WERI-Rb-1 (cell line): ENCODE results near the gene C1orf146.
"Not testable (repeated sequence)": the region's sequence is repeated elsewhere in the genome, so short reads cannot be mapped to it uniquely, and the experiment has no call there.

Experiments
- DNase-seq: peaks from one replicate; pipeline ENCODE4 v3.0.0-alpha.2; 2020
- H3K27ac ChIP-seq: fragments of 250-450 bp; sonication (Bioruptor Pico); 2 replicates; pipeline ENCODE4 v1.5.1; 2020; ENCODE audit warnings: mild to moderate bottlenecking, moderate library complexity
- H3K27me3 ChIP-seq: fragments of 250-450 bp; sonication (Bioruptor Pico); 2 replicates; pipeline ENCODE4 v1.5.1; 2021; ENCODE audit warnings: mild to moderate bottlenecking, low read depth, moderate library complexity; ENCODE audit not compliant: insufficient read depth, severe bottlenecking
- H3K36me3 ChIP-seq: fragments of 250-450 bp; sonication (Bioruptor Pico); 2 replicates; pipeline ENCODE4 v1.5.1; 2020; ENCODE audit warnings: mild to moderate bottlenecking, moderate library complexity
- H3K4me3 ChIP-seq: 2 replicates; pipeline ENCODE4 v1.5.1; 2011; ENCODE audit warnings: low read depth, mild to moderate bottlenecking, control low read depth, low read length
- H3K9me3 ChIP-seq: fragments of 250-450 bp; sonication (Bioruptor Pico); 2 replicates; pipeline ENCODE4 v1.5.1; 2021; ENCODE audit warnings: mild to moderate bottlenecking, moderate library complexity; ENCODE audit not compliant: severe bottlenecking
- TF ChIP-seq, protein P1 (sequence below): IDR thresholded peaks from 2 replicates; pipeline ENCODE4 v1.5.1; 2011; ENCODE audit warnings: low read depth, mild to moderate bottlenecking, control low read depth, inconsistent platforms, low read length

C1orf146 gene

GRCh38 chr1:92230736-92231135 is 13.0 kb downstream of the C1orf146 start:
- Histone ChIP-seq H3K36me3 (no peaks in the 10 kb centered on the region), H3K27ac (no peak overlapping the region), H3K27me3 (no peaks in the 10 kb centered on the region), H3K4me3 (no peak overlapping the region), H3K9me3 (no peaks in the 10 kb centered on the region)
- TF ChIP-seq, protein P1, sequence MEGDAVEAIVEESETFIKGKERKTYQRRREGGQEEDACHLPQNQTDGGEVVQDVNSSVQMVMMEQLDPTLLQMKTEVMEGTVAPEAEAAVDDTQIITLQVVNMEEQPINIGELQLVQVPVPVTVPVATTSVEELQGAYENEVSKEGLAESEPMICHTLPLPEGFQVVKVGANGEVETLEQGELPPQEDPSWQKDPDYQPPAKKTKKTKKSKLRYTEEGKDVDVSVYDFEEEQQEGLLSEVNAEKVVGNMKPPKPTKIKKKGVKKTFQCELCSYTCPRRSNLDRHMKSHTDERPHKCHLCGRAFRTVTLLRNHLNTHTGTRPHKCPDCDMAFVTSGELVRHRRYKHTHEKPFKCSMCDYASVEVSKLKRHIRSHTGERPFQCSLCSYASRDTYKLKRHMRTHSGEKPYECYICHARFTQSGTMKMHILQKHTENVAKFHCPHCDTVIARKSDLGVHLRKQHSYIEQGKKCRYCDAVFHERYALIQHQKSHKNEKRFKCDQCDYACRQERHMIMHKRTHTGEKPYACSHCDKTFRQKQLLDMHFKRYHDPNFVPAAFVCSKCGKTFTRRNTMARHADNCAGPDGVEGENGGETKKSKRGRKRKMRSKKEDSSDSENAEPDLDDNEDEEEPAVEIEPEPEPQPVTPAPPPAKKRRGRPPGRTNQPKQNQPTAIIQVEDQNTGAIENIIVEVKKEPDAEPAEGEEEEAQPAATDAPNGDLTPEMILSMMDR, result no peak
- no peak for DNase-seq

GRCh38 chr1:92240034-92240433 is 22.3 kb downstream of the C1orf146 start:
- H3K27ac ChIP-seq, result no peak overlapping the region
- no peaks in the 10 kb centered on the region for H3K9me3 ChIP-seq
- DNase-seq, result no peak
- H3K27me3 ChIP-seq, result no peaks in the 10 kb centered on the region
- no peak overlapping the region for H3K4me3 ChIP-seq
- TF ChIP-seq, protein P1, result no peak
- H3K36me3 ChIP-seq, result no peaks in the 10 kb centered on the region

- Histone ChIP-seq H3K9me3 (no peaks in the 10 kb centered on the region), H3K4me3 (no peak overlapping the region), H3K27me3 (no peaks in the 10 kb centered on the region), H3K36me3 (peaks cover 12% of the 10 kb centered on the region), H3K27ac (no peak overlapping the region)
- no peak for DNase-seq
- TF ChIP-seq, protein P1, result no peak
Measured at GRCh38 chr1:92244376-92244775, 26.7 kb downstream of the C1orf146 start.

- H3K9me3 ChIP-seq, DNase-seq, H3K27ac ChIP-seq, H3K27me3 ChIP-seq, H3K4me3 ChIP-seq, H3K36me3 ChIP-seq: not testable (repeated sequence)
Measured at GRCh38 chr1:92254714-92255113, 37.0 kb downstream of the C1orf146 start.

DNA sequence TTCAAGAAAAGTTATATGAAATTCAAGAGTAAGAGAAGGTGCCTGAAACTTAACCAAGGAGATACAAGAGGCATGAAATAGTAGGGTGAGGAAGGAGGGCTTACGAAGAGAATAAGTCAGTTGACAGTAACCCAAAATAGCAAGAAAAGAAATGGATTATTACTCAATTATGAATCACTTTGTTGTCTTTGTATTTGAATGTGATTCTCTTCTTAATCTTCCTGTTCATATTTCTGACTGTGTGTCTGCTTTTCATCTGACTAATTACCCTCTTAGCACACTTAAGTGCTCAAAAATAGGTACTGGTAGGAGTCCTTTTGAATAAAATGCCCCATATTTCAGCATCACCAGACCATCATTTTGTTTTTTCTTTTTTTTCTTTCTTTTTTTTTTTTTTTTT is 41.6 kb downstream of the C1orf146 start:
- peaks cover 3% of the 10 kb centered on the region; the same call in 1 of the 2 replicates for H3K36me3 ChIP-seq
- H3K4me3 ChIP-seq, result no peak overlapping the region
- TF ChIP-seq, protein P1, result no peak
- no peak overlapping the region for H3K27ac ChIP-seq
- no peak for DNase-seq
- no peaks in the 10 kb centered on the region for H3K9me3 ChIP-seq
- no peaks in the 10 kb centered on the region for H3K27me3 ChIP-seq

GRCh38 chr1:92262516-92262915 is 44.8 kb downstream of the C1orf146 start:
- no peaks in the 10 kb centered on the region for H3K27me3 ChIP-seq
- no peak for DNase-seq
- H3K36me3 ChIP-seq, result peaks cover 12% of the 10 kb centered on the region
- TF ChIP-seq, protein P1, result no peak
- H3K4me3 ChIP-seq, result no peak overlapping the region
- H3K27ac ChIP-seq, result no peak overlapping the region
- no peaks in the 10 kb centered on the region for H3K9me3 ChIP-seq
